ENCODE measurements around the gene TTC12.
"Not testable (repeated sequence)": the region's sequence is repeated elsewhere in the genome, so short reads cannot be mapped to it uniquely, and the experiment has no call there.

Gene TTC12

GRCh38 chr11:113283881-113284280, 30.5 kb upstream of the TTC12 start:
- FAIRE-seq (no peak), DNase-seq (ENCODE audit: low spot score) (no peak)

- FAIRE-seq (no peak), DNase-seq (ENCODE audit: low spot score) (no peak)
Measured at GRCh38 chr11:113286009-113286408, 28.4 kb upstream of the TTC12 start.

GRCh38 chr11:113286509-113287497, 27.6 kb upstream of the TTC12 start:
- DNase-seq (ENCODE audit: low spot score) (no peak), FAIRE-seq (no peak)

- no peak for FAIRE-seq
- DNase-seq (ENCODE audit: low spot score): no peak
Measured at GRCh38 chr11:113287801-113288200, 26.6 kb upstream of the TTC12 start.

GRCh38 chr11:113288286-113288863, 26.0 kb upstream of the TTC12 start:
- FAIRE-seq: no peak
- no peak for DNase-seq (ENCODE audit: low spot score)

GRCh38 chr11:113289431-113290187, 24.8 kb upstream of the TTC12 start:
- DNase-seq (ENCODE audit: low spot score) (peak; percentile 23), FAIRE-seq (no peak)

GRCh38 chr11:113293936-113294335, 20.4 kb upstream of the TTC12 start:
- DNase-seq (ENCODE audit: low spot score): no peak
- FAIRE-seq: no peak

- FAIRE-seq: no peak
- no peak for DNase-seq (ENCODE audit: low spot score)
Measured at GRCh38 chr11:113295993-113296392, 18.4 kb upstream of the TTC12 start.

- FAIRE-seq (no peak), DNase-seq (ENCODE audit: low spot score) (no peak)
Measured at GRCh38 chr11:113296447-113297205, 17.8 kb upstream of the TTC12 start.

GRCh38 chr11:113298496-113298895, 15.9 kb upstream of the TTC12 start:
- FAIRE-seq; DNase-seq (ENCODE audit: low spot score): not testable (repeated sequence)

- FAIRE-seq (no peak), DNase-seq (ENCODE audit: low spot score) (no peak)
Measured at GRCh38 chr11:113304916-113305315, 9.5 kb upstream of the TTC12 start.

GRCh38 chr11:113305440-113306336, 8.7 kb upstream of the TTC12 start:
- no peak for FAIRE-seq
- peak; percentile 27 for DNase-seq (ENCODE audit: low spot score)

GRCh38 chr11:113308601-113309000, 5.8 kb upstream of the TTC12 start:
- FAIRE-seq (no peak), DNase-seq (ENCODE audit: low spot score) (no peak)

GRCh38 chr11:113311536-113311935, 2.8 kb upstream of the TTC12 start:
- FAIRE-seq (no peak), DNase-seq (ENCODE audit: low spot score) (no peak)

GRCh38 chr11:113313601-113314000, 782 bp upstream of the TTC12 start:
- FAIRE-seq: no peak
- no peak for DNase-seq (ENCODE audit: low spot score)

GRCh38 chr11:113314065-113314388, 356 bp upstream of the TTC12 start:
- no peak for FAIRE-seq
- DNase-seq (ENCODE audit: low spot score): no peak

GRCh38 chr11:113315811-113316210, 1.4 kb downstream of the TTC12 start:
- DNase-seq (ENCODE audit: low spot score) (no peak), FAIRE-seq (no peak)

GRCh38 chr11:113316256-113316655, 1.9 kb downstream of the TTC12 start:
- FAIRE-seq (no peak), DNase-seq (ENCODE audit: low spot score) (no peak)

GRCh38 chr11:113317339-113317738, 3.0 kb downstream of the TTC12 start:
- FAIRE-seq: no peak

GRCh38 chr11:113319085-113319484, 4.7 kb downstream of the TTC12 start:
- DNase-seq (ENCODE audit: low spot score) (no peak), FAIRE-seq (no peak)

More at GRCh38 chr11:113317339-113317738, 3.0 kb downstream of the TTC12 start:
- no peak for DNase-seq (ENCODE audit: low spot score)

All from RCC 7860 (cell line).